ENCODE measurements around the gene PSMB7. TPM values are rescaled to one million over a fixed set of nuclear protein-coding genes. Genes with fewer than 3 reads are reported as not detected.

PSMB7 gene
- total RNA-seq, 4 donors from 2014 or later = 125 to 226 (median 176) TPM

GRCh38 chr9:124330011-124330697, 85.1 kb downstream of the PSMB7 start:
- no peak for TF ChIP-seq EP300 (IDR thresholded peaks at IDR 0.05)
- Histone ChIP-seq H3K9me3 (no peaks in the 10 kb centered on the region), H3K4me1 (no peaks in the 10 kb centered on the region), H3K27ac (no peak overlapping the region), H3K27me3 (no peaks in the 10 kb centered on the region), H3K4me3 (no peak overlapping the region), H3K36me3 (peaks cover 80% of the 10 kb centered on the region)
- WGBS = 96% methylated on average over 27 of the region's 29 CpGs
- DNase-seq (ENCODE audit: low spot score in 2 of 2) = no peak

DNA sequence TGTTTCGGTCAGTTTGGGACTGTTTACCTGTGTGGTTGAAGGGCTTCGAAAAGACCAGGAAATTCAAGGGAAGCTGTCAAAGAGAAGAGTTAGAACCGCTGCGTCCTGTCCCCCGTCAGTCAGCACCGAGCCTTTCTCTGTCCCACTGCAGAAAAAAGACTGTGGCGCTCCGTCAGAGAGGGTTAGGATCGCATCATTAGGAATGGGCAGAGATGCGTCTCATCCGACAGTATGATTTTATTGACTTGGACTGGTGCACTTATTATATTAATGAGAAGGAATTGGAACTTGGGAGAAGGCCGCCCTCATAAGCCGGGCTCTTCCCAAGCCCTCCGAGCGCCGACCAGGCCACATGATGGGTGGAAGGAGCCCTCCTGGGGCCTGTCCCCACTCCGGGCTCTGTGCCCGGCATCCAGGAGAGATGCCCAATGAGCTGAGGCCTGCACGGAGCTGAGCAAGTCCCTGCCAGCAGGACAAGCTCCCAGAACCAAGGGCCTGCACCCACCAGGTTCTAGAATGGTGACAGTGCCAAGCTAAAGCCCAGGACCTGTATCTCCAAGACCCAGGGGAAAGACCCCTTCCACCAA, 85.9 kb downstream of the PSMB7 start:
- Histone ChIP-seq H3K27ac (no peak overlapping the region), H3K27me3 (no peaks in the 10 kb centered on the region), H3K4me3 (no peak overlapping the region), H3K4me1 (no peaks in the 10 kb centered on the region), H3K36me3 (peaks cover 74% of the 10 kb centered on the region), H3K9me3 (no peaks in the 10 kb centered on the region)
- TF ChIP-seq CTCF (IDR thresholded peaks at IDR 0.05) (no peak), POLR2A (IDR thresholded peaks at IDR 0.05) (no peak), EP300 (IDR thresholded peaks at IDR 0.05) (no peak), POLR2AphosphoS5 (IDR thresholded peaks at IDR 0.05) (no peak)
- WGBS = 91% methylated on average over 18 of the region's 19 CpGs
- no peak for DNase-seq (ENCODE audit: low spot score in 2 of 2)

DNA sequence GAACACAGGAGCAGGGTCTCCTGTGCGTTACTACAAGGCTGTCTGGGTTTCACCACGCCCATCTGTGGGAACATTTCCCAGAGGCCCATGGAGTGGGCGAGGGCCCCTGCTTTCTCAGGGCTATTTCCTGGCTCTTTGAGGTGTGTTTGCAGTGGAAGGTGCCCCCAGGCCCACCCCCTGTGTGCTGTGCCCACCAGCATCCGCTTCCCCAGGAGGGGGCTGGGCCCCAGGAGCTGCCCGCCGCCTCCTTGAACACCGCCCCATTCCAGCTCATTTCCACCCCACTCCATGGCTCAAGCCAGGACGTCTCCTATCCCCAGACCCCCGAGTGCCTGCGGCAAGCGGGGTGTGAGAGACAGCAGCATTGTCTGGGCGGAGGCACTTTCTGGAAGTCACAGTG, 87.0 kb downstream of the PSMB7 start:
- Histone ChIP-seq H3K36me3 (peaks cover 72% of the 10 kb centered on the region), H3K9me3 (no peaks in the 10 kb centered on the region), H3K27me3 (no peaks in the 10 kb centered on the region), H3K4me3 (no peak overlapping the region), H3K4me1 (no peaks in the 10 kb centered on the region), H3K27ac (no peak overlapping the region)
- DNase-seq (ENCODE audit: low spot score in 2 of 2) = no peak
- TF ChIP-seq POLR2A (IDR thresholded peaks at IDR 0.05) = no peak
- TF ChIP-seq EP300 (IDR thresholded peaks at IDR 0.05) = no peak
- no peak for TF ChIP-seq CTCF (IDR thresholded peaks at IDR 0.05)
- TF ChIP-seq POLR2AphosphoS5 (IDR thresholded peaks at IDR 0.05) = no peak
- 91% methylated on average over 8 of the region's 12 CpGs for WGBS

DNA sequence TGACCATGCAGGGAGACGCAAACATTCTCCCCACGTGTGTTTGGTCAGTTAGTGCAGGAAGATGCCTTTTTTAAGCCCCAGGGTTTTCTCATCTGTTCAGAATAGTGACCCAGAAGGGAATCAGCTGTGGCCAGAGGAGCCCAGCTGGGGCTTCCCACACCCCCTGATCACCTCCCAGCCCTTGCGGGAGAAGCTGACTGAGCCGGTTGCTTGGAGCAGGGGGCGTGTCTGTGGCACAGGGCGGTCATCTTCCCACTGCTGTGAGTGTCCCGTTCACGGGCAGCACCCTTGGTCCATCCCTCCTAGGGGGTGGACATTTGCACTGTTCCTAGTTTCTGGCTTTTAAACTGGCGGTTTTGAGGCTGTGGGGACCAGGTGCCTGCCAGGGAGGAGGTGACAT, 87.8 kb downstream of the PSMB7 start:
- DNase-seq (ENCODE audit: low spot score in 2 of 2) = no peak
- WGBS = 80% methylated on average over 3 of the region's 9 CpGs
- TF ChIP-seq POLR2A (IDR thresholded peaks at IDR 0.05) (no peak), POLR2AphosphoS5 (IDR thresholded peaks at IDR 0.05) (no peak), EP300 (IDR thresholded peaks at IDR 0.05) (no peak), CTCF (IDR thresholded peaks at IDR 0.05) (no peak)
- Histone ChIP-seq H3K4me3 (no peak overlapping the region), H3K27ac (no peak overlapping the region), H3K9me3 (no peaks in the 10 kb centered on the region), H3K27me3 (no peaks in the 10 kb centered on the region), H3K4me1 (no peaks in the 10 kb centered on the region), H3K36me3 (peaks cover 68% of the 10 kb centered on the region)

DNA sequence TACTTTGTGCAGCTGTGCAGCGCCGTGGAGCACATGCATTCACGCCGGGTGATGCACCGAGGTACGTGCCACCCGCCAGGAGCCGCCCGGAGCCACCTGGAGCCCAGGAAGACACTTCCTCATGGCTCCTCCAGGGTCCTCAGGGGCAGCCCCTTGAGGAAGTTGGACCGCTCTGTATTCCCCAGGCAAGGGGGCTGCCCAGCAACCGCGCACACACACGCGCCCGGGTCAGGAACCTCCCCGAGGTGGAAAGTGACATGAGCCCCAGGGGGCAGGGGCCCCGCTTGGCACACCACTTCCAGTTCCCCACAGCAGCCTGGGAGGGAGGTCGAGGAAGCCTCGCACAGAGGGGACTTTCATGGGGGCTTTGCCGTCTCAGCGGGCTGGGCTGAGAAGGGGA, 88.9 kb downstream of the PSMB7 start:
- no peak for TF ChIP-seq EP300 (IDR thresholded peaks at IDR 0.05)
- TF ChIP-seq POLR2A (IDR thresholded peaks at IDR 0.05) = no peak
- no peak for TF ChIP-seq POLR2AphosphoS5 (IDR thresholded peaks at IDR 0.05)
- no peak for TF ChIP-seq CTCF (IDR thresholded peaks at IDR 0.05)
- H3K27me3 ChIP-seq = no peaks in the 10 kb centered on the region
- H3K36me3 ChIP-seq = peaks cover 61% of the 10 kb centered on the region
- no peaks in the 10 kb centered on the region for H3K9me3 ChIP-seq
- no peaks in the 10 kb centered on the region for H3K4me1 ChIP-seq
- H3K4me3 ChIP-seq = no peak overlapping the region
- WGBS = 96% methylated on average over 14 of the region's 21 CpGs
- no peak overlapping the region for H3K27ac ChIP-seq
- DNase-seq (ENCODE audit: low spot score in 2 of 2) = no peak
